Smooth muscle cell (in vitro differentiated cells): ENCODE data around the gene NPAS1. TPM values are rescaled to one million over a fixed set of nuclear protein-coding genes. Genes with fewer than 3 reads are reported as not detected.
"Not testable (repeated sequence)": the region's sequence is repeated elsewhere in the genome, so short reads cannot be mapped to it uniquely, and the experiment has no call there.

Source experiments
- DNase-seq: peaks from one replicate; lab custom pipeline; 2025; ENCODE audit not compliant: unreplicated experiment; lab: John Stamatoyannopoulos, UW
- H2AFZ ChIP-seq: fragments of 200-600 bp; sonication (generic); 2 replicates; pipeline ENCODE4 v1.6.0; 2016; ENCODE audit warnings: antibody characterized with exemption, low read depth, mild to moderate bottlenecking
- H3F3A ChIP-seq: fragments of 200-600 bp; sonication (generic); 2 replicates; pipeline ENCODE4 v1.6.0; 2017; ENCODE audit warnings: antibody characterized with exemption, low read depth
- H3K27ac ChIP-seq: fragments of 200-600 bp; sonication (generic); 2 replicates; pipeline ENCODE4 v1.5.1; 2016; ENCODE audit warnings: low read depth, mild to moderate bottlenecking
- H3K27me3 ChIP-seq: fragments of 200-600 bp; sonication (generic); 2 replicates; pipeline ENCODE4 v1.6.1; 2016; ENCODE audit warnings: low read depth, mild to moderate bottlenecking
- H3K36me3 ChIP-seq: fragments of 200-600 bp; sonication (generic); 2 replicates; pipeline ENCODE4 v1.5.1; 2016; ENCODE audit warnings: low read depth
- H3K4me1 ChIP-seq: fragments of 200-600 bp; sonication (generic); 2 replicates; pipeline ENCODE4 v1.5.1; 2016; ENCODE audit warnings: low read depth
- H3K4me2 ChIP-seq: fragments of 200-600 bp; sonication (generic); 2 replicates; pipeline ENCODE4 v1.6.0; 2016; ENCODE audit warnings: mild to moderate bottlenecking
- H3K4me3 ChIP-seq: fragments of 200-600 bp; sonication (generic); 2 replicates; pipeline ENCODE4 v1.5.1; 2016; ENCODE audit warnings: mild to moderate bottlenecking
- H3K79me2 ChIP-seq: fragments of 200-600 bp; sonication (generic); 2 replicates; pipeline ENCODE4 v1.6.0; 2016; ENCODE audit warnings: low read depth, mild to moderate bottlenecking
- H3K9ac ChIP-seq: fragments of 200-600 bp; sonication (generic); 2 replicates; pipeline ENCODE4 v1.6.0; 2016; ENCODE audit warnings: low read depth
- H3K9me3 ChIP-seq: fragments of 200-600 bp; sonication (generic); replicated peaks from 2 replicates; pipeline ENCODE4 v1.5.1; 2016; ENCODE audit warnings: low read depth
- H4K20me1 ChIP-seq: fragments of 200-600 bp; sonication (generic); 2 replicates; pipeline ENCODE4 v1.6.0; 2016; ENCODE audit warnings: low read depth
- WGBS: methylation state at CpG from one replicate; pipeline ENCODE4 v1.1.7; 2016; ENCODE audit warnings: low lambda C conversion rate; 5-methylcytosine and 5-hydroxymethylcytosine counted together
- polyA plus RNA-seq: library from polyadenylated mRNA; unstranded; fragments of >200 nt; fragmentation: Nextera tagmentation; extraction: Ambion mirVana; gene quantifications from 2 replicates; pipeline ENCODE4 v1.2.1, GENCODE V29; 2016
- total RNA-seq: library from RNA; depleted of rRNA; stranded (reverse); fragments of >200 nt; gene quantifications from 2 replicates; pipeline ENCODE4 v1.2.3, GENCODE V29; 2014
- TF ChIP-seq, protein P1 (sequence below): fragments of 200-600 bp; sonication (generic); IDR thresholded peaks from 2 replicates; pipeline ENCODE4 v1.5.1; 2017; ENCODE audit warnings: borderline replicate concordance, mild to moderate bottlenecking, antibody characterized with exemption; ENCODE audit not compliant: insufficient read depth, poor library complexity, severe bottlenecking

The NPAS1 gene
- total and polyA plus RNA-seq, 2 experiments from 2014 or later = 0.76 to 4.7 TPM

- H4K20me1 ChIP-seq = peaks cover 59% of the 10 kb centered on the region
- H3K9me3 ChIP-seq = no peaks in the 10 kb centered on the region
- H3K27ac ChIP-seq = no peak overlapping the region
- H3K9ac ChIP-seq = no peak overlapping the region
- no peak overlapping the region for H3K4me3 ChIP-seq
- H2AFZ ChIP-seq = no peak overlapping the region
- no peaks in the 10 kb centered on the region for H3F3A ChIP-seq
- no peaks in the 10 kb centered on the region for H3K4me1 ChIP-seq
- WGBS = 94% methylated on average over 13 of the region's 13 CpGs
- H3K27me3 ChIP-seq = no peaks in the 10 kb centered on the region
- no peaks in the 10 kb centered on the region for H3K36me3 ChIP-seq
- no peaks in the 10 kb centered on the region for H3K79me2 ChIP-seq
- H3K4me2 ChIP-seq = no peak overlapping the region
- no peak for DNase-seq
- TF ChIP-seq, protein P1, sequence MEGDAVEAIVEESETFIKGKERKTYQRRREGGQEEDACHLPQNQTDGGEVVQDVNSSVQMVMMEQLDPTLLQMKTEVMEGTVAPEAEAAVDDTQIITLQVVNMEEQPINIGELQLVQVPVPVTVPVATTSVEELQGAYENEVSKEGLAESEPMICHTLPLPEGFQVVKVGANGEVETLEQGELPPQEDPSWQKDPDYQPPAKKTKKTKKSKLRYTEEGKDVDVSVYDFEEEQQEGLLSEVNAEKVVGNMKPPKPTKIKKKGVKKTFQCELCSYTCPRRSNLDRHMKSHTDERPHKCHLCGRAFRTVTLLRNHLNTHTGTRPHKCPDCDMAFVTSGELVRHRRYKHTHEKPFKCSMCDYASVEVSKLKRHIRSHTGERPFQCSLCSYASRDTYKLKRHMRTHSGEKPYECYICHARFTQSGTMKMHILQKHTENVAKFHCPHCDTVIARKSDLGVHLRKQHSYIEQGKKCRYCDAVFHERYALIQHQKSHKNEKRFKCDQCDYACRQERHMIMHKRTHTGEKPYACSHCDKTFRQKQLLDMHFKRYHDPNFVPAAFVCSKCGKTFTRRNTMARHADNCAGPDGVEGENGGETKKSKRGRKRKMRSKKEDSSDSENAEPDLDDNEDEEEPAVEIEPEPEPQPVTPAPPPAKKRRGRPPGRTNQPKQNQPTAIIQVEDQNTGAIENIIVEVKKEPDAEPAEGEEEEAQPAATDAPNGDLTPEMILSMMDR = no peak
Measured at GRCh38 chr19:47075941-47076340, 56.3 kb downstream of the NPAS1 start.

DNA sequence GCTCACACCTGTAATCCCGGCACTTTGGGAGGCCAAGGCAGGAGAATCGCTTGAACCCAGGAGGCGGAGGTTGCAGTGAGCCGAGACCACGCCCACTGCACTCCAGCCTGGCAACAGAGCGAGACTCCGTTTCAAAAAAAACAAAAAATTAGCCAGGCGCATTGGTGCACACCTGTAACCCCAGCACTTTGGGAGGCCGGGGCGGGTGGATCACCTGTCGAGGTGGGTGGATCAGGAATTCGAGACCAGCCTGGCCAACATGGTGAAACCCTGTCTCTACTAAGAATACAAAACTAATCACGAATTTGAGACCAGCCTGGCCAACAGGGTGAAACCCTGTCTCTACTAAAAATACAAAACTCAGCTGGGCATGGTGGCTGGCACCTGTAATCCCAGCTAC lies 58.7 kb downstream of the NPAS1 start:
- H3K9me3 ChIP-seq, H3K27me3 ChIP-seq, H3K36me3 ChIP-seq, H3K27ac ChIP-seq, H3K79me2 ChIP-seq, H3K9ac ChIP-seq, H3K4me2 ChIP-seq, H3K4me3 ChIP-seq, DNase-seq, H3K4me1 ChIP-seq, H2AFZ ChIP-seq, H3F3A ChIP-seq: not testable (repeated sequence)
- WGBS = 98% methylated on average over 13 of the region's 13 CpGs
- H4K20me1 ChIP-seq = peaks cover 42% of the 10 kb centered on the region

GRCh38 chr19:47081095-47081494 lies 61.5 kb downstream of the NPAS1 start:
- Histone ChIP-seq H3K9ac (no peak overlapping the region), H2AFZ (no peak overlapping the region), H3F3A (no peaks in the 10 kb centered on the region), H4K20me1 (peaks cover 16% of the 10 kb centered on the region), H3K36me3 (peaks cover 3% of the 10 kb centered on the region), H3K4me2 (no peak overlapping the region), H3K27me3 (no peaks in the 10 kb centered on the region), H3K4me3 (no peak overlapping the region), H3K79me2 (no peaks in the 10 kb centered on the region), H3K9me3 (no peaks in the 10 kb centered on the region), H3K27ac (peak overlapping the region; percentile 24), H3K4me1 (no peaks in the 10 kb centered on the region)
- TF ChIP-seq, protein P1 = no peak
- 86% methylated on average over 6 of the region's 6 CpGs for WGBS
- DNase-seq = no peak

- no peak overlapping the region for H3K9ac ChIP-seq
- H3K27me3 ChIP-seq = no peaks in the 10 kb centered on the region
- H3K36me3 ChIP-seq = peaks cover 6% of the 10 kb centered on the region
- H3K4me1 ChIP-seq = no peaks in the 10 kb centered on the region
- H4K20me1 ChIP-seq = peaks cover 7% of the 10 kb centered on the region
- no peak overlapping the region for H3K4me2 ChIP-seq
- no peak overlapping the region for H3K4me3 ChIP-seq
- DNase-seq = no peak
- no peaks in the 10 kb centered on the region for H3K9me3 ChIP-seq
- WGBS = 99% methylated on average over 5 of the region's 5 CpGs
- H3K27ac ChIP-seq = no peak overlapping the region
- no peaks in the 10 kb centered on the region for H3F3A ChIP-seq
- TF ChIP-seq, protein P1 = no peak
- no peak overlapping the region for H2AFZ ChIP-seq
- no peaks in the 10 kb centered on the region for H3K79me2 ChIP-seq
Measured at GRCh38 chr19:47082493-47082892, 62.9 kb downstream of the NPAS1 start.
